ENCODE measurements around the gene ROGDI.

The ROGDI gene

GRCh38 chr16:4813251-4814003 lies 11.0 kb upstream of the ROGDI start:
- no peak for DNase-seq (ENCODE audit: low spot score)

DNA sequence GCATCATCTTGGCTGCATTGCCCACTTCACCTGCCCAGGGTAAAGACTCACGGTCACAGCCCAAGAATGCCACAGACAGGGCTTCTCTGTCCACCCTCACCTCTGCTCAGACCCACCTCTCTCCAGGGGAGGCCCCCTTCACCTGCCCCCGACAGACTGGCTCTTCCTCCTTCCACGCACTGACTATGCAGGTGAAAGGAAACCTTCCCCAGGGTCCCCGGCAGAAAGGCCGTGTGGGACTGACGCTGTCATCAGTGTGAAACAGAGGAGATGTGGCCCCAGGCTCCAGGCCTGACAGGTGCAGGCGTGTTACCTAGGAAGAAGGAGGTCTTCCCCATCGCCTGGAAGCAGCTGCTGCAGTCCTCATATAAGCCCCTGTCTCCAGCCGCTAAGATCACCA lies 9.3 kb upstream of the ROGDI start:
- DNase-seq (ENCODE audit: low spot score) = no peak

DNA sequence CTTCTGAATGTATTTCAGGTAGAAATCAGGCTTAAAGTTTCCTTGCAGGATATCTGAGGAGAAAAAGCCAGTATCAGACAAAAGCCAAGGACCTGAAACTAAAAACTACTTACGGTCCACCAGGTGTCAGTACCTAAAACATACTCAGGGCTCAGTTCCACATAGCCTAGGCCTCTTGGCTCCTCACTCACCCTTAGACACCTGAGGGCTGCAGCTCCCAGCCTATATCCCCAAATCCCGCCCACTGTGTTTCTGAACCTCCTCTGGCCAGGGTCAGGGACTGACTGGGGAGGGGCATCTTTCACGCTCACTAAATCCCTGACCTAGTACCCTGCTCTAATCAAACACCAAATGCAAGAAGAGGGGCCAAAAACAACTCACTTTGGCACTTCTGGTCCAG lies 8.8 kb upstream of the ROGDI start:
- DNase-seq (ENCODE audit: low spot score) = no peak

GRCh38 chr16:4806280-4806679 lies 3.8 kb upstream of the ROGDI start:
- DNase-seq (ENCODE audit: low spot score) = no peak

DNA sequence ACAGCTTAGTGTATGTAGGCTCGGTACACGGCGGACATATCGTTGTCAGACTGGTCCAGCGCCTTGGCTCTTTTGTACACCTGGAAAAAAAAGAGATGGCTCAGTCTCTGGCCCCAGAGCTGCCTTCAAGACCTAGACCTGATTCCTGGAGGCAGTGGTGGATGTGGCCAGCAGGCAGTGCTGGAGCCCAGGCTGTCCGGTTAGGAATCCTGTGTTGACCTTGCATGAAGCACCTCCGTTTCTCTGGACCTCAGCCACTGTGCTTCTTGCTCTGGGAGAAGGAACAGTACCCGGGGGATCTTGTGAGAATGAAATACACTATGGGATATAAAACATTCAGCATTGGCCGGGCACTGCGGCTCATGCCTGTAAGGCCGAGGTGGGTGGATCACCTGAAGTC lies 2.8 kb upstream of the ROGDI start:
- DNase-seq (ENCODE audit: low spot score) = no peak

- no peak for DNase-seq (ENCODE audit: low spot score)
These were observed 1.7 kb upstream of the ROGDI start for GRCh38 chr16:4803898-4804762.

DNA sequence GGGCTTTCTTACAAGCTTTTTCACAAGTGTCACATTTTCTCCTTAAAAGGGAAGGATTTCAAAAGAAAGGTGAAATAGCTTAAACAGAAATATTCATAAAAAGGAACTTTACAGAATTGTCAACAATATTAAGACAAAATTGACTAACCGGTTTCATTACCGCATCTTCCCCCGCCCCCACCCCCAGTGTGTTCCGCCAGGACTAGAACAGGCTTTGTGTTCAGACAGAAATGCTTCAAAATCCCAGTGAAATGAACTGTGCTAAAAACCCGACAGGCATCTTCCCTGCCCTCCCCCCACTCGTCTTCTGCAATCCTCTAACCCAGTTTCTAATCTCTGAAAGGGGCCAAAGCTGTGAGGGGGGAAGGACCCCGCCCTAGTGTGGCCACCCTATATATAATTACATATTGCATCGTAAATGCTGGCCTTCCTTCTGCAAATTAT lies 990 bp upstream of the ROGDI start:
- no peak for DNase-seq (ENCODE audit: low spot score)

GRCh38 chr16:4802659-4803287 lies 340 bp upstream of the ROGDI start:
- DNase-seq (ENCODE audit: low spot score) = peak; percentile 100

GRCh38 chr16:4801051-4801961 lies 1.1 kb downstream of the ROGDI start:
- DNase-seq (ENCODE audit: low spot score) = no peak

GRCh38 chr16:4800290-4801041 lies 2.0 kb downstream of the ROGDI start:
- DNase-seq (ENCODE audit: low spot score) = no peak

DNA sequence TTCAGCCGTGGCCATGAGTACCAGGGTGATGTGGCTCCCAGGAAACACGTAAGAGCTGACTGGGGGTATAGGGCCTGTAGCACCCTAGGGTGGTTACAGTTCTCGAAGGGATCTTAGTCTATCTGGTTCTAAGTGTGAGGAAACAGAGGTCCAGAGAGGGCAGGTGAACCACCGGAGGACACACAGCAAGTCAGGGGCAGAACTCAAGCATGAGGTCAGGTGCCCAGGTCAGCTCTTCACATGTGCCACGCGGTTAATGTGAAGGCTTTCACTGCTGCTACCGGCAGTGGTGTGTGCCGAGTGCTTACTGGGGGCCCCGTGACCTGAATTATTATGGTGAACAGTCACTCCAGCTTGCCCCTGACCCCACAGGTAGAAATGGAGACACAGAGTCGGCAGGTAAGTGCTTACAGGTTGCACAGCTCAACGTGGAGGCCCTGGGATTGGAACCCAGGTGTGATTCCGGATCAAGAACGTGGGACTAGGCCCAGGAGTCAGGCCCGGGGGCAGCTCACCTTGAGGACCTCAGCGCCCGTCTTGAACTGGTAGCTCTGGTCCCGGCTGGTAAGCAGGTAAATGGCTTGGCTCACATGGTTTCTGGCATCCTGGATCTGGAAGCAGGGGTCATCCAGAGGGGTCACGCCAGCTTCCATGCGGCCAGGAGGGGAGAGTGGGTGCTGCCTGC lies 3.1 kb downstream of the ROGDI start:
- no peak for DNase-seq (ENCODE audit: low spot score)

DNA sequence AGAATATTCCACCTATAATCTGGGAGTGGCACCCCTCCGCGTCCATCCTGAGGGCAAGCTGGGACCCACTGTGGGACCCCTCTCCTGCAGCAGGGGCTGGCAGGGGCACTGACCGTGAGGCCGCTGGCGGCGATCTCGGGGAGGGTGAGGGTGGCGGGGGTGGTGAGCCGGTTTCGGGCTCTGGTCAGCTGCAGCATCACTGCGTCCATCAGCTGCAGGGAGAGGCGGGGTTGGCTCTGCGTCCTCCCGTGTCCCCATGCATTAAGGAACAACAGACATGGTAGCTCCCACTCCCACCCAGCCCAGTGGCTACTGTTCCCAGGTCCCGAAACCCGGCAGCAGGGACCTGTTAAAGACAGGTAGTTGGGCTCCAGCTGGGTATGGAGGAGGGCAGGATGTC lies 4.0 kb downstream of the ROGDI start:
- DNase-seq (ENCODE audit: low spot score) = no peak

GRCh38 chr16:4797805-4798252 lies 4.6 kb downstream of the ROGDI start:
- no peak for DNase-seq (ENCODE audit: low spot score)

GRCh38 chr16:4796982-4797804 lies 5.2 kb downstream of the ROGDI start:
- no peak for DNase-seq (ENCODE audit: low spot score)

- DNase-seq (ENCODE audit: low spot score) = no peak
These were observed 6.4 kb downstream of the ROGDI start for GRCh38 chr16:4795828-4796572.

GRCh38 chr16:4795181-4795827 lies 7.1 kb downstream of the ROGDI start, which contains the start of gene SMIM22:
TSS of gene SMIM22 (plus strand) at chr16:4795369. CDS start at chr16:4795735, 366 bp downstream.
- DNase-seq (ENCODE audit: low spot score) = no peak

DNA sequence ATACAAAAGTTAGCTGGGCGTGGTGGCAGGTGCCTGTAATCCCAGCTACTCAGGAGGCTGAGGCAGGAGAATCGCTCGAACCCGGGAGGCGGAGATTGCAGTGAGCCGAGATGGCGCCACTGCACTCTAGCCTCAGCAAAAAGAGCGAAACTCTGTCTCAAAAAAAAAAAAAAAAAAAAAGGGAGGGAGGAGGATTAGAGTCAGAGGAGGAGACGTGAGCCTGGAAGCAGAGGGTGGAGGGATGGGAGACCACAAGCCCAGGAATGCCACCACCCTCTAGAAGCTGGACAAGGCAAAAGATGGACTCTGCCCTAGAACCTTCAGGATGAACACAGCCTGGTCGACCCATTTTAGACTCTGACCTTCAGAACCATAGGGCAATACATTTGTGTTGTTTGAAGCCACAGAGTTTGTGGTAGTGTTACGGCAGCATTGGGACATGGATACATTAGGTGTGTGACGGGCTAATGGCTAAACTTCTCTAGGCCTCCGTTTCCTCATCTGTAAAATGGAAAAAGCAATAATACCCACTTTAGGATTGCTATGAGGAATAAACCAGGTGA lies 9.4 kb downstream of the ROGDI start:
- DNase-seq (ENCODE audit: low spot score) = no peak

DNA sequence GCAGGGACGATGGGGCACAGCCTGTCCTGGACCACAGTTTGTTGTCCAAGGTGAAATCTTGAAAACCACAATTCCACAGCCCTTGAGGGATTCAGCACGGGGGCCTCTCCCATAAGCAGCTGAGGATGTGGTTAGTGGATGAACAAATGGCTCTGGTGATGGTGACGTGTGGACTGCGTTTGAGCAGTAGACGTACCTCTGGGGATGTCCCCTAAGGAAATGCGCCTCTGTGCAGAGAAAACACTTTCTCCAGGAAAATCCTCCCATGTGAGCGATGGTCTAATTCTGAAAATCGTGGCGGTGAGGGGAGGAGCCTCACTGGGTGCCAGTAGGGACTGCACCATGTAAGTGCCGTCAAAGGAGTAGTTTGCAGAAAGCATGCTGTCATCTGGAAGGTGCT lies 11.6 kb downstream of the ROGDI start:
- DNase-seq (ENCODE audit: low spot score) = no peak

All from GM03348 (cell line).